ENCODE data around the gene CLHC1.
A peak's percentile ranks its signal among the peaks of the same experiment; 100 is the strongest.

Gene CLHC1

DNA sequence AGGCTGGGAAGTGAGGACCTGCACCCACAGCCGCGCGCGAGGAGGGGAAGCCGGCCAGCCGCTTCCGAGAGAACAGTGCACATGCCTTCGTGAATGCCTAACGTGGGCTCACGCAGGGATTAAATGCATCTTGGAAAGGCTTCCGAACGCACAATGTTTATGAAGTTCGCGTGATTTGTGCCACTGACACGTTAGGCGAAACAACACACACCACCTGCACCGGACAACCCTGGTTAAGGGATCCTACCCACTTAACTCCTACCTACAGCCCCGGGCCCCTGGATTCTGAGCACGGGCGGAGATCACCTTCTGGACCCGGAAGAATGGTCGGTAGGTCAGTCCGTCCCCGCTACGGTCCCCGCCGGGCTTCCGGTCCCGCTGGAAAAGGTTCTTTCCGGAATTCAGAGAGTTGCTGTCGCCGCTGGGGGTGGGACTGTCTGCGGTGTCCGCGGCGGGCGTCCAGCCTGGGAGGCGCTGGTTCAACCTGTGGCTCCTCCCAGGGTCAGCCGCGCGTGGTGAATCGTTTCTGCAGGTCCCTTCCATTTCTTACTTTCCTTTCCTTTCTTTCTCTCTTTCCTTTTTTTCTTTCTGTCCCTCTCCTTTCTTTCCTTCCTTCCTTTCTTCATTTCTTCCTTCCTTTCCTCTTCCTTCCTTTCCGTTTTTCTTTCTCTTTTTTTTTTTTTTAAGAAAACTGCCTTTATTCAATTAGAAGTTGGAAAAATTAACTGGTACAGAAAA, 37.0 kb upstream of the CLHC1 start, which contains the start of gene MTIF2 (continued):
- TF ChIP-seq SALL2 (tag by site-specific recombination; IDR thresholded peaks at IDR 0.05; ENCODE audit: borderline replicate concordance): no peak
- TF ChIP-seq, protein P1, sequence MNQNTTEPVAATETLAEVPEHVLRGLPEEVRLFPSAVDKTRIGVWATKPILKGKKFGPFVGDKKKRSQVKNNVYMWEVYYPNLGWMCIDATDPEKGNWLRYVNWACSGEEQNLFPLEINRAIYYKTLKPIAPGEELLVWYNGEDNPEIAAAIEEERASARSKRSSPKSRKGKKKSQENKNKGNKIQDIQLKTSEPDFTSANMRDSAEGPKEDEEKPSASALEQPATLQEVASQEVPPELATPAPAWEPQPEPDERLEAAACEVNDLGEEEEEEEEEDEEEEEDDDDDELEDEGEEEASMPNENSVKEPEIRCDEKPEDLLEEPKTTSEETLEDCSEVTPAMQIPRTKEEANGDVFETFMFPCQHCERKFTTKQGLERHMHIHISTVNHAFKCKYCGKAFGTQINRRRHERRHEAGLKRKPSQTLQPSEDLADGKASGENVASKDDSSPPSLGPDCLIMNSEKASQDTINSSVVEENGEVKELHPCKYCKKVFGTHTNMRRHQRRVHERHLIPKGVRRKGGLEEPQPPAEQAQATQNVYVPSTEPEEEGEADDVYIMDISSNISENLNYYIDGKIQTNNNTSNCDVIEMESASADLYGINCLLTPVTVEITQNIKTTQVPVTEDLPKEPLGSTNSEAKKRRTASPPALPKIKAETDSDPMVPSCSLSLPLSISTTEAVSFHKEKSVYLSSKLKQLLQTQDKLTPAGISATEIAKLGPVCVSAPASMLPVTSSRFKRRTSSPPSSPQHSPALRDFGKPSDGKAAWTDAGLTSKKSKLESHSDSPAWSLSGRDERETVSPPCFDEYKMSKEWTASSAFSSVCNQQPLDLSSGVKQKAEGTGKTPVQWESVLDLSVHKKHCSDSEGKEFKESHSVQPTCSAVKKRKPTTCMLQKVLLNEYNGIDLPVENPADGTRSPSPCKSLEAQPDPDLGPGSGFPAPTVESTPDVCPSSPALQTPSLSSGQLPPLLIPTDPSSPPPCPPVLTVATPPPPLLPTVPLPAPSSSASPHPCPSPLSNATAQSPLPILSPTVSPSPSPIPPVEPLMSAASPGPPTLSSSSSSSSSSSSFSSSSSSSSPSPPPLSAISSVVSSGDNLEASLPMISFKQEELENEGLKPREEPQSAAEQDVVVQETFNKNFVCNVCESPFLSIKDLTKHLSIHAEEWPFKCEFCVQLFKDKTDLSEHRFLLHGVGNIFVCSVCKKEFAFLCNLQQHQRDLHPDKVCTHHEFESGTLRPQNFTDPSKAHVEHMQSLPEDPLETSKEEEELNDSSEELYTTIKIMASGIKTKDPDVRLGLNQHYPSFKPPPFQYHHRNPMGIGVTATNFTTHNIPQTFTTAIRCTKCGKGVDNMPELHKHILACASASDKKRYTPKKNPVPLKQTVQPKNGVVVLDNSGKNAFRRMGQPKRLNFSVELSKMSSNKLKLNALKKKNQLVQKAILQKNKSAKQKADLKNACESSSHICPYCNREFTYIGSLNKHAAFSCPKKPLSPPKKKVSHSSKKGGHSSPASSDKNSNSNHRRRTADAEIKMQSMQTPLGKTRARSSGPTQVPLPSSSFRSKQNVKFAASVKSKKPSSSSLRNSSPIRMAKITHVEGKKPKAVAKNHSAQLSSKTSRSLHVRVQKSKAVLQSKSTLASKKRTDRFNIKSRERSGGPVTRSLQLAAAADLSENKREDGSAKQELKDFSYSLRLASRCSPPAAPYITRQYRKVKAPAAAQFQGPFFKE (tag by site-specific recombination; IDR thresholded peaks at IDR 0.05; ENCODE audit: borderline replicate concordance): no peak
- peak; percentile 93 for TF ChIP-seq ZSCAN30 (tag by site-specific recombination; IDR thresholded peaks at IDR 0.05)
- TF ChIP-seq ZNF600 (tag by site-specific recombination; IDR thresholded peaks at IDR 0.05): peak; percentile 71
- TF ChIP-seq IKZF3 (tag by site-specific recombination; IDR thresholded peaks at IDR 0.05): peak; percentile 83
- TF ChIP-seq ZNF404 (tag by site-specific recombination; IDR thresholded peaks at IDR 0.05): no peak
- 0 out of 2 replicates have a peak, but pooled peaks have one; percentile 34 for TF ChIP-seq ZNF184 (tag by site-specific recombination; IDR thresholded peaks at IDR 0.05)
- peak; percentile 92 for TF ChIP-seq ZBTB17 (tag by site-specific recombination; IDR thresholded peaks at IDR 0.05)
- peak; percentile 97 for TF ChIP-seq ZNF660 (tag by site-specific recombination; IDR thresholded peaks at IDR 0.05)
- TF ChIP-seq ZSCAN23 (tag by site-specific recombination; IDR thresholded peaks at IDR 0.05): 0 out of 2 replicates have a peak, but pooled peaks have one; percentile 41
- no peak for TF ChIP-seq ZNF426 (tag by site-specific recombination; IDR thresholded peaks at IDR 0.05)
- TF ChIP-seq ZNF654 (tag by site-specific recombination; IDR thresholded peaks at IDR 0.05; ENCODE audit: low read depth): no peak
- TF ChIP-seq, protein P2, sequence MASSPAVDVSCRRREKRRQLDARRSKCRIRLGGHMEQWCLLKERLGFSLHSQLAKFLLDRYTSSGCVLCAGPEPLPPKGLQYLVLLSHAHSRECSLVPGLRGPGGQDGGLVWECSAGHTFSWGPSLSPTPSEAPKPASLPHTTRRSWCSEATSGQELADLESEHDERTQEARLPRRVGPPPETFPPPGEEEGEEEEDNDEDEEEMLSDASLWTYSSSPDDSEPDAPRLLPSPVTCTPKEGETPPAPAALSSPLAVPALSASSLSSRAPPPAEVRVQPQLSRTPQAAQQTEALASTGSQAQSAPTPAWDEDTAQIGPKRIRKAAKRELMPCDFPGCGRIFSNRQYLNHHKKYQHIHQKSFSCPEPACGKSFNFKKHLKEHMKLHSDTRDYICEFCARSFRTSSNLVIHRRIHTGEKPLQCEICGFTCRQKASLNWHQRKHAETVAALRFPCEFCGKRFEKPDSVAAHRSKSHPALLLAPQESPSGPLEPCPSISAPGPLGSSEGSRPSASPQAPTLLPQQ (tag by site-specific recombination; IDR thresholded peaks at IDR 0.05): peak; percentile 87
- TF ChIP-seq ZNF677 (tag by site-specific recombination; IDR thresholded peaks at IDR 0.05): no peak
- TF ChIP-seq ZBTB20 (tag by site-specific recombination; IDR thresholded peaks at IDR 0.05): peak; percentile 94
- TF ChIP-seq ZNF133 (tag by site-specific recombination; IDR thresholded peaks at IDR 0.05): no peak
- peak; percentile 95 for TF ChIP-seq KLF16 (tag by site-specific recombination; IDR thresholded peaks at IDR 0.05)
- TF ChIP-seq, protein P3, sequence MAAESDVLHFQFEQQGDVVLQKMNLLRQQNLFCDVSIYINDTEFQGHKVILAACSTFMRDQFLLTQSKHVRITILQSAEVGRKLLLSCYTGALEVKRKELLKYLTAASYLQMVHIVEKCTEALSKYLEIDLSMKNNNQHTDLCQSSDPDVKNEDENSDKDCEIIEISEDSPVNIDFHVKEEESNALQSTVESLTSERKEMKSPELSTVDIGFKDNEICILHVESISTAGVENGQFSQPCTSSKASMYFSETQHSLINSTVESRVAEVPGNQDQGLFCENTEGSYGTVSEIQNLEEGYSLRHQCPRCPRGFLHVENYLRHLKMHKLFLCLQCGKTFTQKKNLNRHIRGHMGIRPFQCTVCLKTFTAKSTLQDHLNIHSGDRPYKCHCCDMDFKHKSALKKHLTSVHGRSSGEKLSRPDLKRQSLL (tag by site-specific recombination; IDR thresholded peaks at IDR 0.05): no peak
- TF ChIP-seq RBAK (tag by site-specific recombination; IDR thresholded peaks at IDR 0.05): no peak
- TF ChIP-seq ZNF423 (tag by site-specific recombination; IDR thresholded peaks at IDR 0.05): no peak
- no peak for TF ChIP-seq ZNF529 (tag by site-specific recombination; IDR thresholded peaks at IDR 0.05; ENCODE audit: insufficient replicate concordance)
- TF ChIP-seq ZNF350 (tag by site-specific recombination; IDR thresholded peaks at IDR 0.05): no peak
- no peak; the same call in 1 of the 2 replicates for TF ChIP-seq ZNF777 (tag by site-specific recombination; IDR thresholded peaks at IDR 0.05; ENCODE audit: borderline replicate concordance)
- TF ChIP-seq, protein P4, sequence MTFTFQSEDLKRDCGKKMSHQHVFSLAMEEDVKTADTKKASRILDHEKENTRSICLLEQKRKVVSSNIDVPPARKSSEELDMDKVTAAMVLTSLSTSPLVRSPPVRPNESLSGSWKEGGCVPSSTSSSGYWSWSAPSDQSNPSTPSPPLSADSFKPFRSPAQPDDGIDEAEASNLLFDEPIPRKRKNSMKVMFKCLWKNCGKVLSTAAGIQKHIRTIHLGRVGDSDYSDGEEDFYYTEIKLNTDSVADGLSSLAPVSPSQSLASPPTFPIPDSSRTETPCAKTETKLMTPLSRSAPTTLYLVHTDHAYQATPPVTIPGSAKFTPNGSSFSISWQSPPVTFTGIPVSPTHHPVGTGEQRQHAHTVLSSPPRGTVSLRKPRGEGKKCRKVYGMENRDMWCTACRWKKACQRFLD (tag by site-specific recombination; IDR thresholded peaks at IDR 0.05): no peak

All from HEK293 (cell line).